GM11168 (cell line): Measurements from ENCODE around the gene MXD1.

Experiments
- in situ Hi-C: fragments of 300-500 bp; cut with MboI; formaldehyde crosslinking; loops from one replicate; pipeline ENCODE4 v1.12.0; 2022; ENCODE audit warnings: low sequenced_read_pairs; ENCODE audit not compliant: unreplicated experiment

MXD1 gene

GRCh38 chr2:69931832-69932595 is 17.1 kb downstream of the MXD1 start:
- in situ Hi-C loops, result no loop called here

- in situ Hi-C loops, result no loop called here
Observed at GRCh38 chr2:69932596-69932922, 17.6 kb downstream of the MXD1 start.

- in situ Hi-C loops, result no loop called here
Observed at GRCh38 chr2:69933254-69933828, 18.4 kb downstream of the MXD1 start.

- in situ Hi-C loops, result no loop called here
Observed at GRCh38 chr2:69933839-69934613, 19.1 kb downstream of the MXD1 start.

- in situ Hi-C loops, result no loop called here
Observed at GRCh38 chr2:69934614-69934908, 19.7 kb downstream of the MXD1 start.

- in situ Hi-C loops, result no loop called here
Observed at GRCh38 chr2:69935011-69935410, 20.1 kb downstream of the MXD1 start.

- in situ Hi-C loops, result no loop called here
Observed at GRCh38 chr2:69936906-69937305, 22.0 kb downstream of the MXD1 start.

GRCh38 chr2:69937968-69938367 is 23.1 kb downstream of the MXD1 start:
- in situ Hi-C loops, result no loop called here

- in situ Hi-C loops, result no loop called here
Observed at GRCh38 chr2:69939722-69940121, 24.8 kb downstream of the MXD1 start.

- in situ Hi-C loops, result no loop called here
Observed at GRCh38 chr2:69940691-69941090, 25.8 kb downstream of the MXD1 start.

- in situ Hi-C loops, result no loop called here
Observed at GRCh38 chr2:69943000-69943842, 28.3 kb downstream of the MXD1 start.

GRCh38 chr2:69943843-69944525 is 29.1 kb downstream of the MXD1 start:
- in situ Hi-C loops, result no loop called here

GRCh38 chr2:69944756-69945155 is 29.8 kb downstream of the MXD1 start:
- in situ Hi-C loops, result no loop called here

- in situ Hi-C loops, result no loop called here
Observed at GRCh38 chr2:69945441-69945840, 30.5 kb downstream of the MXD1 start.

- in situ Hi-C loops, result no loop called here
Observed at GRCh38 chr2:69945941-69946340, 31.0 kb downstream of the MXD1 start.

- in situ Hi-C loops, result no loop called here
Observed at GRCh38 chr2:69946351-69947324, 31.7 kb downstream of the MXD1 start.

- in situ Hi-C loops, result no loop called here
Observed at GRCh38 chr2:69947325-69947931, 32.5 kb downstream of the MXD1 start.

GRCh38 chr2:69948032-69948962 is 33.4 kb downstream of the MXD1 start:
- in situ Hi-C loops, result no loop called here
